Activated T-cell treated with anti-CD3 and anti-CD28 coated beads, Interleukin-2, amount 50 U/mL, for 24 hours (primary cell): ENCODE data around the gene ERP27.

ENCODE experiments used
- DNase-seq: peaks from one replicate; pipeline ENCODE4 v3.0.0-alpha.2; 2020
- H3K27ac Mint-ChIP-seq: 2 replicates; pipeline ENCODE4 v1.8.0; 2020; ENCODE audit warnings: mild to moderate bottlenecking, mixed read lengths
- H3K27me3 Mint-ChIP-seq: 2 replicates; pipeline ENCODE4 v1.8.0; 2020; ENCODE audit warnings: mixed read lengths
- H3K36me3 Mint-ChIP-seq: 2 replicates; pipeline ENCODE4 v1.8.0; 2020; ENCODE audit warnings: low read depth, mixed read lengths
- H3K4me1 Mint-ChIP-seq: 2 replicates; pipeline ENCODE4 v1.8.0; 2020; ENCODE audit warnings: low read depth, mixed read lengths
- H3K4me3 Mint-ChIP-seq: 2 replicates; pipeline ENCODE4 v1.8.0; 2020; ENCODE audit warnings: mild to moderate bottlenecking, moderate library complexity, mixed read lengths
- H3K9me3 Mint-ChIP-seq: 2 replicates; pipeline ENCODE4 v1.8.0; 2020; ENCODE audit warnings: mixed read lengths

Gene ERP27

DNA sequence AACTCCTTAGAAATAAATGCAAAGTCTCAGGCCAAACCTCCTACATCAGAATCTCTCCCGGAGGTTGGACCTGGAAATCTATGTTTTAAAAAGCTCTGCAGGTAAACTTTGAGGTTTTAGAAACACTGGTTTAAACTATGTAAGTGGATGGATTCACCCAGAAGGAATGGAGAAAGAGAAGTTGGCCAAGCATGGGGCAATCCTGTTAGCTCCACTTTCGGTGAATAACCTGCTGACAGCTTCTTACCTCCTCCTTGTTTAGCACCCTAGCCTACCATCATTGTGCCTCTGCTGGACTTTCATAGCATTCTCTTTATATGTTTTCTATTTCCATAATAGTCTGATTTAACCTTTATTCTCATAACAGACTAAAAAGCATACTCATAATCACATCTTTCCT lies 26.1 kb upstream of the ERP27 start:
- Mint-ChIP-seq H3K4me3 (no peak overlapping the region), H3K4me1 (peaks cover 59% of the 10 kb centered on the region), H3K27me3 (no peaks in the 10 kb centered on the region), H3K9me3 (peaks cover 2% of the 10 kb centered on the region), H3K36me3 (peaks cover 20% of the 10 kb centered on the region), H3K27ac (peak overlapping the region; percentile 77)
- DNase-seq = no peak

DNA sequence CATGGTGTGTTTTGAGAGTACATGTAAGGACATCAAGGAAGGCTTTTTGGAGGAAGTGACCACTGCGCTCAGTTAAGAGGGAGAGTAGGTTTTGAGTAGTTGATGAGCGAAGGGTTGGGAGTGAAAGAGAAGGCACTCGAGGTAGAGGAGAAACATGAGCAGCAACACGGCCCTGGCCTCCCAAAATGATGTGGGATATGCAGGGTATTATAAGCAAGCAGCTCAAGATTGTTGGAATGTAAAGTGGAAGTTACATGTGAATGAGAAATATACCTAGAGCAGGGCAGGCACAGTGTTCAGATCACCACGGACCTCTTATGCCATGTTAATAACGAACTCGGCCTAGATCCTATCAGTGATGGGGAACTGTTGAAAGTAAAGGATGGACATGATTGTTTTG lies 25.2 kb upstream of the ERP27 start:
- no peak for DNase-seq
- Mint-ChIP-seq H3K4me1 (peaks cover 59% of the 10 kb centered on the region), H3K27ac (peak overlapping the region; percentile 77), H3K9me3 (peaks cover 2% of the 10 kb centered on the region), H3K27me3 (no peaks in the 10 kb centered on the region), H3K36me3 (peaks cover 29% of the 10 kb centered on the region), H3K4me3 (peak overlapping the region; percentile 6)

DNA sequence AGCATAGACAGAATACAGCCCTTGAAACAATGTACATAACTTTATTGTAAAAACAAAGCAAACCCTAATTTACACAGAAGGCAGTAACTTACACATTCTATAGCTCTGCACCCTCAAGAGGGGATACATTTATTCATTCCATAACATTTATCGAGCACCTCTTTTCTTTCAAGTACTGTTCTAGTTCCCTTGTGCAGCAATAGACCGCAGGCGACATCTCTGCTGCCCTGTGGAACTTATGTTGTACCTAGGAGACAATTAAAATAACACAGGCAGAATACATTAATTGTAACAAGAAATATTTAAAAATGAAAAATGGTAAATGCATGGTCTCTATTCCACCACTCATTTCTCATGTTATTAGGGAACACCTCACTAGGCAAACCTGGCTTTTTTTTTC lies 24.5 kb upstream of the ERP27 start:
- Mint-ChIP-seq H3K27me3 (no peaks in the 10 kb centered on the region), H3K27ac (peak overlapping the region; percentile 99), H3K4me1 (peaks cover 60% of the 10 kb centered on the region), H3K4me3 (peak overlapping the region; percentile 98), H3K9me3 (peaks cover 2% of the 10 kb centered on the region), H3K36me3 (peaks cover 36% of the 10 kb centered on the region)
- DNase-seq = no peak

DNA sequence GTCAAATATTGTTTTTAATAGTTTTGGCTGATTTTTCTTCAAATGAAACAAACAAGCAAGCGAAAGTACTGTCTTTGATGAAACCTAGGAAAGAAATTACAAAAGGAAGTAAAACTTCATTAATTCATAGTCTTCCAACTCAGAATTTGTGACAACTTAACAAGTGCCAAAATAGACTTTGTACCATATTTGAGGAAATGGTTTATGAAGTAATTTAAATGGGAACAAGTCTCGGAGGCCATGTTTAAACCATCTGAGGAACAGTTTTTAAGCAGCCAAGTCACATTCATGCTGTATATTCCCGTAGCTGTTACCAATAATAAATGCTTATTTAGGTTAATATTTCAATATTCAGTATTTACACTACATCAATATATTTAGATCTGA lies 23.8 kb upstream of the ERP27 start:
- H3K4me3 Mint-ChIP-seq = peak overlapping the region; percentile 98
- peaks cover 39% of the 10 kb centered on the region for H3K36me3 Mint-ChIP-seq
- peaks cover 61% of the 10 kb centered on the region for H3K4me1 Mint-ChIP-seq
- H3K27me3 Mint-ChIP-seq = no peaks in the 10 kb centered on the region
- DNase-seq = no peak
- H3K9me3 Mint-ChIP-seq = peaks cover 2% of the 10 kb centered on the region
- H3K27ac Mint-ChIP-seq = peak overlapping the region; percentile 99

DNA sequence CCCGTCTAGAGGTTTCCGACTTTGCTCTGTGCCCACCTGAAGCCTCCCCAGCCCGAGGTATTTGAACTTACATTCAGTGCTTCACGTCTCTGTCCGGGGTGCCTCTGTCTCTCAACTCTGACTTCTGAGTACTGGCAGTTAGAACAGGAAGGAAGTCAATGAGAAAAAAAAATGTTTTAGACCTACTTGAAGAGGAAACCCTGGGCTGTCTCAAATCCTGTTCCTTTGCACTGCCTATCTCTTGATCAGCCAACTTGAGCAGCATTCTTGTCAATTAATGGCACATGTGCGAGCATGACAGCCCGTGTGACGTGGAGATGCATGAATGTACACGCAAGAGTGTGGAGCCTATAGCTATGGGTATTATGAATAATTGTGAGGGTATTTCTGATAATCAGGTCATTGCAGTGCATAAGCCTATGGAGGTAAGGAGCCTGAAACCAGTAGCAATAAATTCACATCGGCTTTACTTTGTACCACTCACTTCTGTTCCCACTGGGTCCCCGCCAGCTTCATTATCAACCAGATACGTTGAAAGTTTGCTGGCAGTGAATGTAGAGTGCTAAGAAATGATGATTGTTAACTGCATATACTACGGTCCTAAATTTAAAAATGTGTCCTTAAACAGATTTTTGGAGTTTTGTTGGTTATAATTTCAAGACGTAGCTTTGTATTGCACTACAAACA lies 23.3 kb upstream of the ERP27 start, which contains the start of gene ARHGDIB:
Gene ARHGDIB (minus strand): TSS at position 136 of the 687 bp plus-strand sequence. CDS start 10,889 bp downstream, outside the sequence.
- DNase-seq = peak; percentile 73
- H3K4me3 Mint-ChIP-seq = peak within 1 kb of the TSS; percentile 98
- H3K27me3 Mint-ChIP-seq = no peaks in the 10 kb centered on the region
- peaks cover 44% of the 10 kb centered on the region for H3K36me3 Mint-ChIP-seq
- H3K4me1 Mint-ChIP-seq = peaks cover 64% of the 10 kb centered on the region
- peaks cover 2% of the 10 kb centered on the region for H3K9me3 Mint-ChIP-seq
- H3K27ac Mint-ChIP-seq = peak within 1 kb of the TSS; percentile 99

DNA sequence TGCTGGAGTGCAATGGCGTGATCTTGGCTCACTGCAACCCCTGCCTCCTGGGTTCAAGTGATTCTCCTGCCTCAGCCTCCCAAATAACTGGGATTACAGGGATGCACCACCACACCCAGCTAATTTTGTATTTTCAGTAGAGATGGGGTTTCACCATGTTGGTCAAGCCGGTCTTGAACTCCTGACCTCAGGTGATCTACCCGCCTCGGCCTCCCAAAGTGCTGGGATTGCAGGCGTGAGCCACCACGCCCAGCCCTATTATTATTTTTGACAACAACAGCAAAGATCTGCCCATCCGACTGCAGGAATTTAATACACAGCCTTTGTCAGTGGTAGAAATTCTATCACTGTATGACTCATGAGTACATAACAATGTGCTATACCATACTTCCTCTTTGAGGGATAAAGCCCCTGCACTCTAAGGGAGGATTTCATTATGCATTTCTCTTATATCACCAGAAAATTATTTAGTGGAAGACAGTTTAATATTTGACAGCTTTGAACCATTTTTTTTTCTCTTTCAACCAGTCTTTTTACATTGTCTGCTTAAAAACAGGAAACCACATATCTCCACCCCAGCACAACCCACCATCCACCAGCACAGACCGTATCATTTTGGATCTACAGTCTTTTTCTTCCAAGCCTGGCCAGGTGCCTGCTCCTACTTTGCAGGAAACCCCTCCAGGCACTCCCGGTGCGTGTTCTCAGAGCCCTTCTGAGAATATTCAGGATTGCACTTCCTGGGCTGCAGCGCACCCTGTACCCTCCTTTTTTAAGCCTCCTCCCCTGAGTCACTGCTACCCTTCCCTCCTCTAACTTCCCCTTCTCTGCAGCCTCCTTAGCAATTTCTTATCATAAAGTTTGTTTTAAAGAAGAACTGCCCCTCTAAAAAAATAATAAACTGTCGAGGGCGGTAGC lies 22.5 kb upstream of the ERP27 start:
- Mint-ChIP-seq H3K27me3 (no peaks in the 10 kb centered on the region), H3K9me3 (peaks cover 2% of the 10 kb centered on the region), H3K36me3 (peaks cover 44% of the 10 kb centered on the region), H3K4me3 (peak overlapping the region; percentile 98), H3K4me1 (peaks cover 65% of the 10 kb centered on the region), H3K27ac (peak overlapping the region; percentile 99)
- DNase-seq = no peak

DNA sequence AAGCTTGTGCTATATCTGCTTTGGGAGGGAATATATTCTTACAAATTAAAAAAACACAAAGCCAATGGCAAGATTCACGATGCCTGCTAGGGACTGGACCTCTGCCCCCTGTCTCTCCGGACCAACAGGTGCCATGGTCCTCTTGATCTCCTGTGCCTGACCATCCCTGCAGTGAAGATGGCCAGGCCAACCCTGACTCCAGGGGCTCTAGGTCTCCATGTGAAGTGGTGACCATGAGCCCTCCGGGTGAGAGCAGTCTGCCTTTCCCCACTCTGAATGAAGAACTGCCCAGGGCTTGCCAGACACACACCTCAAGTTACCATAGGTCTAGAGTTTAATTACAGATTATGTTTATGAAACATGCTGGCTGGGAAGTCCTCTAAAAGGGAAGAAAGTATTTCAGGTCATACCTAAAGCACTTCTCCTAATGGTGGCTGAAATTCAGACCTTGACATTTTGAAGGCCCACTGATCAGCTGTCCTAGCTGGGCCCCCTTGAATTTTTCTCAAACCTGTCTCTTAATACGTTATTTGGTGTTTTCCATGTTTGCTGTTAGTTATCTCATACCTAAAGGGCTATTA lies 21.7 kb upstream of the ERP27 start:
- peak overlapping the region; percentile 99 for H3K27ac Mint-ChIP-seq
- H3K4me1 Mint-ChIP-seq = peaks cover 62% of the 10 kb centered on the region
- peaks cover 2% of the 10 kb centered on the region for H3K9me3 Mint-ChIP-seq
- H3K36me3 Mint-ChIP-seq = peaks cover 44% of the 10 kb centered on the region
- H3K4me3 Mint-ChIP-seq = peak overlapping the region; percentile 98
- H3K27me3 Mint-ChIP-seq = no peaks in the 10 kb centered on the region
- no peak for DNase-seq

DNA sequence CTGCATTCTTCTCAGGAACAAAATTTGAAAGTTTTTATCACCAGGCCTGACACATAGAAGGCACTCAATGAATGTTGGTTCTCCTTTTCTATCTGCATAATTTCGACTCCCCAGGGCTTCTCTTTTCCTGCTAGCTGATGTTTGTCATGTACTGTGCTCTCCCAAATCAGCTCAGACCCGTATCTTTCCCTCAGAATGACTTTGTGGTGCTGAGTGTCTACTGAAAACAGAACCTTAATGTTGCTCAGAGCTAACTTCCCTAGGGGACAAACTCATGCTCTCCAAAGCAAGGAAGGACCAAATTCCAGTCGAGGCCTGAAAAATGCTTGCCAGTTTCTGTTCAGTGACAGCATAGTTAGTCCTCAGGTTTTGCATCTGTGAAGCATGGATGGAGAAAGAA lies 21.1 kb upstream of the ERP27 start:
- Mint-ChIP-seq H3K27me3 (no peaks in the 10 kb centered on the region), H3K36me3 (peaks cover 46% of the 10 kb centered on the region), H3K9me3 (peaks cover 2% of the 10 kb centered on the region), H3K4me1 (peaks cover 61% of the 10 kb centered on the region), H3K27ac (peak overlapping the region; percentile 99), H3K4me3 (peak overlapping the region; percentile 98)
- DNase-seq = no peak

DNA sequence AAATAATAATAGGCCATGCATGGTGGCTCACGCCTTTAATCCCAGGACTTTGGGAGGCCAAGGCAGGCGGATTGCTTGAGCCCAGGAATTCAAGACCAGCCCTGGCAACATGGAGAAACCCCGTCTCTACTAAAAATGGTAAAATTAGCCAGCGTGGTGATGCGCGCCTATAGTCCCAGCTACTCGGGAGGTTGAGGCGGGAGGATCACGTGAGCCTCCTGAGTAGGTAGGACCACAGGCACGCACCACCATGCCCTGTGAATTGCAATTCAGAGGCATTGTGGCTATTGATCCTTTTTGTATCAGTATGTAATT lies 20.7 kb upstream of the ERP27 start:
- Mint-ChIP-seq H3K4me3 (peak overlapping the region; percentile 98), H3K36me3 (peaks cover 48% of the 10 kb centered on the region), H3K4me1 (peaks cover 61% of the 10 kb centered on the region), H3K9me3 (peaks cover 2% of the 10 kb centered on the region), H3K27ac (peak overlapping the region; percentile 99), H3K27me3 (no peaks in the 10 kb centered on the region)
- no peak for DNase-seq

DNA sequence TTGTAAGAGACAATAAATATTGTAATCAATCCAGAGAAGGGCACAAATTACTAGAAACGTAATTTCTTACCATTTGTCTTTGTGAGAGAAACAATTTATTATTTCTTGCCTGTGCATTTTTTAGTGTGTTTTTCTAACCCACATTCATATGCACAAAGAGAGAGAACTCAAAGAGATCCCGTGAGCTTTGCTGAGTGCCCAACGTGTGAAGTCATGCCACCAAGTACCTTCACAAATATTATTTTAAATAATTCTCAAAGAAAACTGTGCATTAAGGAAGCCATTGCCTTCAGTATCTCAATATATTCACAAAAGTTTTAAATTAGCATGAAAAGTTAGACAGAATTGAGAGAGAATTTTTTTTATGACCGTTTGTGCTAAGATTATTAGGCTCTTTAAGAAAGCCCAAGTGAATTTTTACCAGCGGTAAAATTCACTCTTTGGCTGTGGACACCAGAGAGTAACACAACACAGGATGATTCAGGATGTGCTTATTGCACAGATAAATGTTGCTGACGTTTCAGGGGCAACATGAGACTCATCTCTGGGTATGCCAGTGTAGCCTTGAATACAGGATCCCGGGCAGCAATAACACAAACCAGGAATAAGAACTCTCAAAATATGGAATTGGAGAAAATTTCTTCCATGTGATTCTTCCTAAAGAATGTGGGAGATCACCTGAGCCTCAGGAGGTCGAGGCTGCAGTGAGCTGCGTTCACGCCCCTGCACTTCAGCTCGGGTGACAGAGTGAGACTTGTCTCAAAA lies 20.2 kb upstream of the ERP27 start:
- no peaks in the 10 kb centered on the region for H3K27me3 Mint-ChIP-seq
- peak overlapping the region; percentile 99 for H3K27ac Mint-ChIP-seq
- peaks cover 48% of the 10 kb centered on the region for H3K36me3 Mint-ChIP-seq
- peak overlapping the region; percentile 98 for H3K4me3 Mint-ChIP-seq
- DNase-seq = no peak
- peaks cover 61% of the 10 kb centered on the region for H3K4me1 Mint-ChIP-seq
- H3K9me3 Mint-ChIP-seq = no peaks in the 10 kb centered on the region

DNA sequence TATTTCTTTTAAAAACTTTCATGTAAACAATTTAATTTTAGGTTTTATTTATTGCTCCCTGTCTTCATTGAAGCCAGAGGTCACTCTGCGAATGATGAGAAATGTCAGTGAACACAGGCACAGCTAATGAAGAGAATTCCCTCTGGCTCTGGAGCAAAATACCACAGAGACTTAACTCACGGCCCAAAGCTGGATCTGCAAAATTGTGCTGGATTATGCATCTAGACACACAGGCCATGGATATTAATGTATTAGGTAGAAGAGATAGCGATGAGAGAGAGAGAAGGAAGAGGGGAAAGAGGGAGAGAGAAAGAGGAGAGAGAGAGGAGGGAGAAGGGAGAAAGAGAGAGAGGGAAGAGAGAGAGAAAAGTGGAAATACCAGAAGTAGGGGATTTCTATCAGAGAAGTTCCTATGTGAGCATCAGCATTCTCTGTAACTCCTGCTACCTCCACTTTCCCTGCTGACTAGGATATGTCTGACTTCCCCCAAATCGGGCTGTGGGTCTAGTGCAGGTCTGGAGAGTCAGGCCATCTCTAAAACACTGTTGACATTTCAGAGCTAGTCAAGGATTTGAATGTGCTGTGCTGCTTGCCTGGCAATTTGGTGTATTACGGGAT lies 19.3 kb upstream of the ERP27 start:
- Mint-ChIP-seq H3K27ac (peak overlapping the region; percentile 99), H3K27me3 (no peaks in the 10 kb centered on the region), H3K9me3 (no peaks in the 10 kb centered on the region), H3K4me1 (peaks cover 63% of the 10 kb centered on the region), H3K36me3 (peaks cover 53% of the 10 kb centered on the region), H3K4me3 (peak overlapping the region; percentile 98)
- no peak for DNase-seq

DNA sequence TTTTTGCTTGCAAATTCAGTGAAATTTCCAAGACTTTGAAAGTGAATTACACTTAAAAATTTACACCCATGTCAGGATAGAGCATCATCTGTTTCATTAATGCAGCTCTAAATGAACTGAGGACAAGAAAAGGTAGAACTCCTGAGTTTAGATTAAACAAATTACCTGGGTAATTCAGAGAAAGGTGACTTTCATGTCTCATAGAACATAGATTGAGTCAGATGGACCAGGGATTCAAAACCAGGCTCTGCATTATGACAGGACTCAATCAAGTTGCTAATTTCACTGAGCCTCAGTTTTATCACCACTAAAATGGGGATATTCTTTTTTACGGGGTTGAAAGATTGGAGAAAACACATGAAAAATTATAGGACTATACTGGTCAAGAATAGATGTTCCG lies 18.6 kb upstream of the ERP27 start:
- Mint-ChIP-seq H3K36me3 (peaks cover 53% of the 10 kb centered on the region), H3K9me3 (no peaks in the 10 kb centered on the region), H3K27ac (peak overlapping the region; percentile 99), H3K4me1 (peaks cover 67% of the 10 kb centered on the region), H3K27me3 (no peaks in the 10 kb centered on the region), H3K4me3 (peak overlapping the region; percentile 98)
- no peak for DNase-seq

DNA sequence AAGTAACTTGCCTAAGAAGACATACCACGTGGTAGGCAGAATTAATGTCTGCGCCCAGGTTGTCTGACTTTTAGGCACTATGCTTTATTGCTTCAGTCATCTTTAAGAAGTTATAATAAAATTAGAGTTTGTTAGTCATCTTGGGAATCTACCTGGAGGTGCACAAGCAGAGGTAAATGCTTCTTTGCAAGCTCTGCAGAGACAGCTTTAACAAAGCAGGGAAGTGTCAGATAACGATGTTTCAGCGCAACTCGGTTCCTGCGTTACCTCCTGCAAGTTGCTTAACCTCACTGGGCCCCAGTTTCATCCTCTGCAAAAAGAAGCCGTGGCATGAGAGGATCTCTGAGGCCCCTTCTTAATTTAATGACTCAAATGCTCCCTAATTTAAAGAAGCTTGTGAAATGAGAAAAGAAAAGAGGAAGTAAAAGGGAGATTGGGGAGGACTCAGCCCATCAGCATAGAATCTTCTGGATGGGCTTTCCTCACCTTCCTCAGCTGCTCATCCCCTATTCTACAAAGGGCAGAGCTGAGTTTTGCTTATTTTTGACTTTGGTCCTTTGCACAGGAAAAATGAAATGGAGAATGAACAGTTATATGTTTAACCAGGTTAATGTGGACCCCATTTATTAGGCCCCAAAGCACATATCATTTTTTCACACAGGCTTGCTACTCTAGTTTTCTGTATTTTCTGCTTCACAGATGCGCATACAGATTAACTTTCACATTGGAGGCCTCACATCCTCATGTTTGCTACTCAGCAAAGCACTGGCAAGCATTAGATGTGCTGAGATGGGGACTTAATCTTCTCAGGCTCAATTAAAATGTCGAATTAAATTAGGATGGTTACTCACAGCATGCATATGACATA lies 17.9 kb upstream of the ERP27 start:
- Mint-ChIP-seq H3K4me3 (peak overlapping the region; percentile 98), H3K36me3 (peaks cover 55% of the 10 kb centered on the region), H3K27ac (peak overlapping the region; percentile 99), H3K27me3 (no peaks in the 10 kb centered on the region), H3K9me3 (no peaks in the 10 kb centered on the region), H3K4me1 (peaks cover 73% of the 10 kb centered on the region)
- DNase-seq = peak; percentile 60
